HEK293 (cell line): ENCODE results near the gene BTBD9.
"Not testable (repeated sequence)": the region's sequence is repeated elsewhere in the genome, so short reads cannot be mapped to it uniquely, and the experiment has no call there.

Experiments used
- CTCF ChIA-PET: fragments of 350-600 bp; formaldehyde crosslinking; extraction: SDS; loops from one replicate; lab custom pipeline; 2021; ENCODE audit warnings: antibody characterized with exemption; lab: Yijun Ruan, JAX
- POLR2A ChIA-PET: fragments of 300-600 bp; formaldehyde crosslinking; extraction: SDS; loops from one replicate; lab custom pipeline; 2020; ENCODE audit warnings: antibody characterized with exemption, inconsistent platforms; lab: Yijun Ruan, JAX
- H3K27ac ChIP-seq: fragments of 200-500 bp; sonication (Bioruptor generic); 2 replicates; pipeline ENCODE4 v1.5.1; 2014; ENCODE audit warnings: low read depth, low read length, control low read depth, inconsistent platforms; ENCODE audit errors: extremely low read depth
- H3K36me3 ChIP-seq, 2 experiments: fragments of 200-500 bp in 1 of 2; sonication (Bioruptor generic) in 1 of 2; 1 replicate in 1 of 2; 2 replicates in 1 of 2; pipeline ENCODE4 v1.5.1; 2014 to 2017; ENCODE audit warnings: inconsistent platforms in 2 of 2, low read length in 2 of 2; ENCODE audit not compliant: control insufficient read depth in 2 of 2, insufficient read depth in 1 of 2
- H3K4me1 ChIP-seq: fragments of 200-500 bp; sonication (Bioruptor generic); 2 replicates; pipeline ENCODE4 v1.5.1; 2014; ENCODE audit warnings: mild to moderate bottlenecking, low read length, inconsistent platforms; ENCODE audit not compliant: control insufficient read depth, insufficient read depth
- H3K4me3 ChIP-seq: 2 replicates; pipeline ENCODE4 v1.5.1; 2011; ENCODE audit warnings: low read depth, mild to moderate bottlenecking, control low read depth, low read length, moderate library complexity
- H3K9me3 ChIP-seq: fragments of 200-500 bp; sonication (Bioruptor generic); 2 replicates; pipeline ENCODE4 v1.5.1; 2014; ENCODE audit warnings: low read depth, low read length, inconsistent platforms; ENCODE audit not compliant: control insufficient read depth, insufficient read depth
- BCL11A ChIP-seq: fragments of 450-650 bp; formaldehyde crosslinking; IDR thresholded peaks from 2 replicates; pipeline ENCODE4 v1.5.1; 2016; ENCODE audit warnings: low read depth, missing biosample characterization, missing genetic modification characterization
- KLF1 ChIP-seq: fragments of 450-650 bp; formaldehyde crosslinking; IDR thresholded peaks from 2 replicates; pipeline ENCODE4 v1.5.1; 2016; ENCODE audit warnings: missing biosample characterization, missing genetic modification characterization
- KLF10 ChIP-seq: fragments of 450-650 bp; IDR thresholded peaks from 2 replicates; pipeline ENCODE4 v1.5.1; 2018; ENCODE audit warnings: missing biosample characterization, mild to moderate bottlenecking, missing genetic modification characterization
- KLF7 ChIP-seq: fragments of 450-650 bp; formaldehyde crosslinking; IDR thresholded peaks from 2 replicates; pipeline ENCODE4 v1.5.1; 2016; ENCODE audit warnings: missing biosample characterization, missing genetic modification characterization, borderline replicate concordance
- MZF1 ChIP-seq: fragments of 450-650 bp; formaldehyde crosslinking; IDR thresholded peaks from 2 replicates; pipeline ENCODE4 v1.5.1; 2017; ENCODE audit warnings: missing biosample characterization, missing genetic modification characterization, borderline replicate concordance
- OSR2 ChIP-seq: fragments of 450-650 bp; formaldehyde crosslinking; IDR thresholded peaks from 2 replicates; pipeline ENCODE4 v1.5.1; 2016; ENCODE audit warnings: missing biosample characterization, missing genetic modification characterization
- TCF7L2 ChIP-seq: IDR thresholded peaks from 2 replicates; pipeline ENCODE4 v1.6.1; 2011; ENCODE audit warnings: low read depth, mild to moderate bottlenecking, inconsistent platforms, low read length, moderate library complexity, borderline replicate concordance
- YY2 ChIP-seq: fragments of 450-650 bp; formaldehyde crosslinking; IDR thresholded peaks from 2 replicates; pipeline ENCODE4 v1.5.1; 2016; ENCODE audit warnings: missing biosample characterization, missing genetic modification characterization
- ZBTB1 ChIP-seq: fragments of 450-650 bp; formaldehyde crosslinking; IDR thresholded peaks from 2 replicates; pipeline ENCODE4 v1.5.1; 2016; ENCODE audit warnings: missing biosample characterization, missing genetic modification characterization
- ZNF140 ChIP-seq: fragments of 450-650 bp; formaldehyde crosslinking; IDR thresholded peaks from 2 replicates; pipeline ENCODE4 v1.5.1; 2016; ENCODE audit warnings: missing biosample characterization, missing genetic modification characterization
- ZNF223 ChIP-seq: fragments of 450-650 bp; formaldehyde crosslinking; IDR thresholded peaks from 2 replicates; pipeline ENCODE4 v1.5.1; 2016; ENCODE audit warnings: missing biosample characterization, missing genetic modification characterization
- ZNF274 ChIP-seq, 2 experiments: fragments of 200-500 bp in 1 of 2; fragments of 450-650 bp in 1 of 2; sonication (Bioruptor generic) in 1 of 2; formaldehyde crosslinking in 1 of 2; IDR thresholded peaks; 2 replicates each; pipeline versions ENCODE4 v1.5.1 to v1.6.1; 2014 to 2016; ENCODE audit warnings: borderline replicate concordance in 1 of 2, inconsistent platforms in 1 of 2, low read length in 1 of 2, missing biosample characterization in 1 of 2, missing genetic modification characterization in 1 of 2
- ZNF292 ChIP-seq: fragments of 450-650 bp; formaldehyde crosslinking; IDR thresholded peaks from 2 replicates; pipeline ENCODE4 v1.5.1; 2016; ENCODE audit warnings: low read depth, missing biosample characterization, missing genetic modification characterization, borderline replicate concordance
- ZNF302 ChIP-seq: fragments of 450-650 bp; formaldehyde crosslinking; IDR thresholded peaks from 2 replicates; pipeline ENCODE4 v1.5.1; 2016; ENCODE audit warnings: missing biosample characterization, missing genetic modification characterization, low read depth
- ZNF391 ChIP-seq: fragments of 450-650 bp; formaldehyde crosslinking; IDR thresholded peaks from 2 replicates; pipeline ENCODE4 v1.5.1; 2016; ENCODE audit warnings: low read depth, missing biosample characterization, missing genetic modification characterization, borderline replicate concordance
- ZNF473 ChIP-seq: fragments of 450-650 bp; formaldehyde crosslinking; IDR thresholded peaks from 2 replicates; pipeline ENCODE4 v1.5.1; 2017; ENCODE audit warnings: missing biosample characterization, missing genetic modification characterization
- ZNF548 ChIP-seq: fragments of 450-650 bp; formaldehyde crosslinking; IDR thresholded peaks from 2 replicates; pipeline ENCODE4 v1.5.1; 2016; ENCODE audit warnings: missing biosample characterization, missing genetic modification characterization
- ZNF596 ChIP-seq: fragments of 450-650 bp; IDR thresholded peaks from 2 replicates; pipeline ENCODE4 v1.5.0; 2018; ENCODE audit warnings: missing biosample characterization, mild to moderate bottlenecking, missing genetic modification characterization, moderate library complexity
- ZNF747 ChIP-seq: fragments of 450-650 bp; formaldehyde crosslinking; IDR thresholded peaks from 2 replicates; pipeline ENCODE4 v1.5.1; 2016; ENCODE audit warnings: missing biosample characterization, missing genetic modification characterization
- ZNF830 ChIP-seq: fragments of 450-650 bp; IDR thresholded peaks from 2 replicates; pipeline ENCODE4 v1.5.0; 2018; ENCODE audit warnings: missing biosample characterization, missing genetic modification characterization, low read depth, mild to moderate bottlenecking, moderate library complexity
- TF ChIP-seq, protein P1 (sequence below): fragments of 450-650 bp; formaldehyde crosslinking; IDR thresholded peaks from 2 replicates; pipeline ENCODE4 v1.5.1; 2017; ENCODE audit warnings: missing biosample characterization, missing genetic modification characterization
- TF ChIP-seq, protein P2 (sequence below): fragments of 450-650 bp; formaldehyde crosslinking; IDR thresholded peaks from 2 replicates; pipeline ENCODE4 v1.5.1; 2017; ENCODE audit warnings: missing biosample characterization, missing genetic modification characterization
- TF ChIP-seq, protein P3 (sequence below): fragments of 450-650 bp; formaldehyde crosslinking; IDR thresholded peaks from 2 replicates; pipeline ENCODE4 v1.5.1; 2016; ENCODE audit warnings: missing biosample characterization, missing genetic modification characterization, low read depth

BTBD9 gene

DNA sequence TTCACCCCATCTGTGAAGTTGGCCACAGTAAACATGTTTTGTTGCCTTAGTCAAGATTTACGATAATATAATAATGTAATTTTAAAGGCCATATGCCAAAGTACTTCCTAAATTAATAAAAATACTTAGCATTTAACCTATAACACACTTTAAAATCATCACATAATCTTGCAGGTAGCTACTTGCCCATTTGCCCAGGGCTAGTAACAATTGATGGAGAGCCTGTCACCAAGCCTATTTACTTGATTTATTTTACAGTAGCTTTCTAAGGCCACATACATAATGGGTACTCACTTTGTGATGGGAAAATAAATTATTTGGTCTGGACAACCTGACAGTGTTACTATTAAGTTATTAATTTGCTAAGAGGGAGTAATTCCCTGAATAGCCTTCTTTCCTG is 14.5 kb downstream of the BTBD9 start (continued):
- TF ChIP-seq, protein P1, sequence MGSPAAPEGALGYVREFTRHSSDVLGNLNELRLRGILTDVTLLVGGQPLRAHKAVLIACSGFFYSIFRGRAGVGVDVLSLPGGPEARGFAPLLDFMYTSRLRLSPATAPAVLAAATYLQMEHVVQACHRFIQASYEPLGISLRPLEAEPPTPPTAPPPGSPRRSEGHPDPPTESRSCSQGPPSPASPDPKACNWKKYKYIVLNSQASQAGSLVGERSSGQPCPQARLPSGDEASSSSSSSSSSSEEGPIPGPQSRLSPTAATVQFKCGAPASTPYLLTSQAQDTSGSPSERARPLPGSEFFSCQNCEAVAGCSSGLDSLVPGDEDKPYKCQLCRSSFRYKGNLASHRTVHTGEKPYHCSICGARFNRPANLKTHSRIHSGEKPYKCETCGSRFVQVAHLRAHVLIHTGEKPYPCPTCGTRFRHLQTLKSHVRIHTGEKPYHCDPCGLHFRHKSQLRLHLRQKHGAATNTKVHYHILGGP, result peak; percentile 72
- TF ChIP-seq ZNF473 (no peak), OSR2 (tag by site-specific recombination) (peak; percentile 52), MZF1 (tag by site-specific recombination) (no peak), KLF1 (tag by site-specific recombination) (no peak), YY2 (tag by site-specific recombination) (no peak)
- TF ChIP-seq, protein P2, sequence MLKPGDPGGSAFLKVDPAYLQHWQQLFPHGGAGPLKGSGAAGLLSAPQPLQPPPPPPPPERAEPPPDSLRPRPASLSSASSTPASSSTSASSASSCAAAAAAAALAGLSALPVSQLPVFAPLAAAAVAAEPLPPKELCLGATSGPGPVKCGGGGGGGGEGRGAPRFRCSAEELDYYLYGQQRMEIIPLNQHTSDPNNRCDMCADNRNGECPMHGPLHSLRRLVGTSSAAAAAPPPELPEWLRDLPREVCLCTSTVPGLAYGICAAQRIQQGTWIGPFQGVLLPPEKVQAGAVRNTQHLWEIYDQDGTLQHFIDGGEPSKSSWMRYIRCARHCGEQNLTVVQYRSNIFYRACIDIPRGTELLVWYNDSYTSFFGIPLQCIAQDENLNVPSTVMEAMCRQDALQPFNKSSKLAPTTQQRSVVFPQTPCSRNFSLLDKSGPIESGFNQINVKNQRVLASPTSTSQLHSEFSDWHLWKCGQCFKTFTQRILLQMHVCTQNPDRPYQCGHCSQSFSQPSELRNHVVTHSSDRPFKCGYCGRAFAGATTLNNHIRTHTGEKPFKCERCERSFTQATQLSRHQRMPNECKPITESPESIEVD (tag by site-specific recombination), result peak; percentile 64; the same call in 1 of the 2 replicates

DNA sequence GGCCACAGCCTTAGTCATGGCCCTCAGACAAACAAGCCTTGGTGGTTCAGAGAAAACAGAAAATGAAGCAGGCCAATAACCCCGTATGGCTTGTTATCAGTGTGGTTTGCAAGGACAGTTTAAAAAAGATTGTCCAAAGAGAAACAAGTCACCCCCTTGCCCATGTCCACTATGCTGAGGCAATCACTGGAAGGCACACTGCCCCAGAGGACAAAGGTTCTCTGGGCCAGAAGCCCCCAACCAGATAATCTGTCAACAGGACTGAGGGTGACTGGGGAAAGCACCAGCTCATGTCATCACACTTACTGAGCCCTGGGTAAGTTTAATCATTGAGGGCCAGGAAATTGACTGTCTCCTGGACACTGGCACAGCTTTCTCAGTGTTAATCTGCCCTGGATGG is 20.4 kb downstream of the BTBD9 start:
- H3K9me3 ChIP-seq, H3K27ac ChIP-seq, H3K4me1 ChIP-seq, H3K4me3 ChIP-seq, POLR2A ChIA-PET, H3K36me3 ChIP-seq: not testable (repeated sequence)
- CTCF ChIA-PET, result interaction anchor here (0.6 kb wide), 1 partner anchor 1011 kb away, joined by 3 read pairs; no protein-coding TSS in a partner anchor

DNA sequence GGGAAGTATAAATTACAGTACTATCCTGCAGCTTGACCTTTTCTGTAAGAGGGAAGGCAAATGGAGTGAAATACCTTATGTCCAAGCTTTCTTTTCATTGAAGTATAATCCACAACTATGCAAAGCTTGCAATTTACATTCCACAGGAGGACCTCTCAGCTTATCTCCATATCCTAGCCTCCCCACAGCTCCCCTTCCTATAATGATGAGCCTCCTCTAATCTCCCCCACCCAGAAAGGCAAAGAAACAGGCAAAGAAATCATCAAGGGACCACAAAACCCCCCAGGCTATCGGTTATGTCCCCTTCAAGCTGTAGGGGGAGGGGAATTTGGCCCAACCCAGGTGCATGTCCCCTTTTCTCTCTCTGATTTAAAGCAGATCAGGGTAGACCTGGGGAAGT is 21.4 kb downstream of the BTBD9 start:
- CTCF ChIA-PET, result interaction anchor here (0.6 kb wide), 1 partner anchor 8 kb away, joined by 4 read pairs; no protein-coding TSS in a partner anchor
- H3K9me3 ChIP-seq, H3K4me1 ChIP-seq, H3K4me3 ChIP-seq, H3K36me3 ChIP-seq, POLR2A ChIA-PET, H3K27ac ChIP-seq: not testable (repeated sequence)

DNA sequence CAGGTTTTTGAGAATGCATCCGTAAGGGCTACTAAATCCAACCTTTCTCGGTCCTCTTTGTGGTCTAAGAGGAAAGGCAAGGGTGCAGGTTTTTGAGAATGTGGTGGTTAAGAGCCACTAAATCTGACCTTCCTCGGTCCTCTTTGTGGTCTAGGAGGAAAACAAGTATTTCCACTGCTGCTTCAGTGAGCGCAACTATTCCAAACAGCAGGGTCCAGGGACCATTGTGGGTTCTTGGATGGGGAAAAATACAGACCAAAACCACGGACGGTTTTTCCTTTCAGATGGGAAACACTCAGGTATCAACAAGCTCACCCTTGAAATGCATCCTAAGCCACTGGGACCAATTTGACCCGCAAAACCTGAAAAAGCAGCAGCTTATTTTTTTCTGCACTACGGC is 21.9 kb downstream of the BTBD9 start:
- H3K27ac ChIP-seq, result no peak overlapping the region
- H3K4me3 ChIP-seq, result no peak overlapping the region
- ChIA-PET CTCF (interaction anchor here (0.6 kb wide), 1 partner anchor 8 kb away, joined by 4 read pairs; no protein-coding TSS in a partner anchor), POLR2A (no interaction called here)
- H3K9me3 ChIP-seq, result no peaks in the 10 kb centered on the region
- no peaks in the 10 kb centered on the region for H3K36me3 ChIP-seq
- no peaks in the 10 kb centered on the region for H3K4me1 ChIP-seq
- no peak for TF ChIP-seq ZNF548 (tag by site-specific recombination)
- no peak for TF ChIP-seq ZNF292
- TF ChIP-seq ZNF223 (tag by site-specific recombination), result no peak
- no peak for TF ChIP-seq ZNF747 (tag by site-specific recombination)
- TF ChIP-seq ZNF830, result no peak
- TF ChIP-seq KLF7 (tag by site-specific recombination), result no peak
- TF ChIP-seq MZF1 (tag by site-specific recombination), result no peak
- TF ChIP-seq ZBTB1 (tag by site-specific recombination), result no peak
- no peak for TF ChIP-seq ZNF391
- TF ChIP-seq BCL11A (tag by site-specific recombination), result no peak
- TF ChIP-seq TCF7L2, result no peak
- no peak for TF ChIP-seq ZNF596
- TF ChIP-seq ZNF140, result no peak
- TF ChIP-seq, protein P3, sequence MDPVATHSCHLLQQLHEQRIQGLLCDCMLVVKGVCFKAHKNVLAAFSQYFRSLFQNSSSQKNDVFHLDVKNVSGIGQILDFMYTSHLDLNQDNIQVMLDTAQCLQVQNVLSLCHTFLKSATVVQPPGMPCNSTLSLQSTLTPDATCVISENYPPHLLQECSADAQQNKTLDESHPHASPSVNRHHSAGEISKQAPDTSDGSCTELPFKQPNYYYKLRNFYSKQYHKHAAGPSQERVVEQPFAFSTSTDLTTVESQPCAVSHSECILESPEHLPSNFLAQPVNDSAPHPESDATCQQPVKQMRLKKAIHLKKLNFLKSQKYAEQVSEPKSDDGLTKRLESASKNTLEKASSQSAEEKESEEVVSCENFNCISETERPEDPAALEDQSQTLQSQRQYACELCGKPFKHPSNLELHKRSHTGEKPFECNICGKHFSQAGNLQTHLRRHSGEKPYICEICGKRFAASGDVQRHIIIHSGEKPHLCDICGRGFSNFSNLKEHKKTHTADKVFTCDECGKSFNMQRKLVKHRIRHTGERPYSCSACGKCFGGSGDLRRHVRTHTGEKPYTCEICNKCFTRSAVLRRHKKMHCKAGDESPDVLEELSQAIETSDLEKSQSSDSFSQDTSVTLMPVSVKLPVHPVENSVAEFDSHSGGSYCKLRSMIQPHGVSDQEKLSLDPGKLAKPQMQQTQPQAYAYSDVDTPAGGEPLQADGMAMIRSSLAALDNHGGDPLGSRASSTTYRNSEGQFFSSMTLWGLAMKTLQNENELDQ (tag by site-specific recombination), result no peak
- TF ChIP-seq ZNF274 (IDR thresholded peaks at IDR 0.05; ENCODE audit: low read length), result no peak
- TF ChIP-seq ZNF274 (tag by site-specific recombination; IDR thresholded peaks at IDR 0.05; ENCODE audit: borderline replicate concordance), result no peak
- TF ChIP-seq KLF10 (tag by site-specific recombination), result no peak
- no peak for TF ChIP-seq ZNF302 (tag by site-specific recombination)
- TF ChIP-seq, protein P1, result no peak
